Skeletal muscle cell (primary cell): Measurements from ENCODE around the gene PI4KA.

Source experiments
- DNase-seq: peaks from one replicate; pipeline ENCODE4 v3.0.0-alpha.2; 2010; ENCODE audit warnings: low read depth
- H3K4me3 ChIP-seq: 2 replicates; pipeline ENCODE4 v1.5.1; 2011; ENCODE audit warnings: low read depth, mild to moderate bottlenecking, control low read depth, low read length, moderate library complexity

The PI4KA gene

GRCh38 chr22:20882855-20883254 lies 24.2 kb upstream of the PI4KA start:
- no peak overlapping the region for H3K4me3 ChIP-seq
- no peak for DNase-seq

GRCh38 chr22:20881869-20882815 lies 23.5 kb upstream of the PI4KA start:
- DNase-seq = no peak

GRCh38 chr22:20881231-20881630 lies 22.6 kb upstream of the PI4KA start:
- no peak for DNase-seq
- H3K4me3 ChIP-seq = no peak overlapping the region

More at GRCh38 chr22:20881869-20882815, 23.5 kb upstream of the PI4KA start:
- H3K4me3 ChIP-seq = no peak overlapping the region

- no peak for DNase-seq
- H3K4me3 ChIP-seq = no peak overlapping the region
Observed at GRCh38 chr22:20877715-20878114, 19.1 kb upstream of the PI4KA start.

GRCh38 chr22:20875296-20875695 lies 16.7 kb upstream of the PI4KA start:
- H3K4me3 ChIP-seq = no peak overlapping the region
- no peak for DNase-seq

- DNase-seq = no peak
- no peak overlapping the region for H3K4me3 ChIP-seq
Observed at GRCh38 chr22:20873214-20873613, 14.6 kb upstream of the PI4KA start.

- DNase-seq = no peak
- H3K4me3 ChIP-seq = no peak overlapping the region
Observed at GRCh38 chr22:20869234-20869633, 10.6 kb upstream of the PI4KA start.

- H3K4me3 ChIP-seq = no peak overlapping the region
- DNase-seq = no peak
Observed at GRCh38 chr22:20868025-20868962, 9.7 kb upstream of the PI4KA start.

- no peak for DNase-seq
- H3K4me3 ChIP-seq = no peak overlapping the region
Observed at GRCh38 chr22:20867179-20868024, 8.8 kb upstream of the PI4KA start.

- DNase-seq = no peak
- H3K4me3 ChIP-seq = no peak overlapping the region
Observed at GRCh38 chr22:20866736-20867135, 8.1 kb upstream of the PI4KA start.

GRCh38 chr22:20865875-20866445 lies 7.3 kb upstream of the PI4KA start:
- no peak for DNase-seq
- H3K4me3 ChIP-seq = no peak overlapping the region

- no peak overlapping the region for H3K4me3 ChIP-seq
- no peak for DNase-seq
Observed at GRCh38 chr22:20865331-20865730, 6.7 kb upstream of the PI4KA start.

- DNase-seq = no peak
- no peak overlapping the region for H3K4me3 ChIP-seq
Observed at GRCh38 chr22:20864186-20864908, 5.7 kb upstream of the PI4KA start.

- no peak overlapping the region for H3K4me3 ChIP-seq
- DNase-seq = no peak
Observed at GRCh38 chr22:20863366-20863765, 4.8 kb upstream of the PI4KA start.

GRCh38 chr22:20862540-20862939 lies 3.9 kb upstream of the PI4KA start:
- DNase-seq = no peak
- H3K4me3 ChIP-seq = no peak overlapping the region

- H3K4me3 ChIP-seq = peak overlapping the region; percentile 80
- DNase-seq = no peak
Observed at GRCh38 chr22:20859615-20860014, 1.0 kb upstream of the PI4KA start.

GRCh38 chr22:20857838-20858614 lies 585 bp downstream of the PI4KA start:
- H3K4me3 ChIP-seq = peak overlapping the region; percentile 80
- peak; percentile 72 for DNase-seq

GRCh38 chr22:20857247-20857643 lies 1.4 kb downstream of the PI4KA start:
- DNase-seq = no peak
- peak overlapping the region; percentile 80 for H3K4me3 ChIP-seq
